Testis (tissue), 5 donors: ENCODE measurements around the gene EFCAB12. TPM values are rescaled to one million over a fixed set of nuclear protein-coding genes. Genes with fewer than 3 reads are reported as not detected.

Source experiments
- DNase-seq: peaks from one replicate; pipeline ENCODE4 v3.0.0-alpha.2; 2019
- H3K27ac ChIP-seq, 2 donors: fragments of 200-600 bp; sonication (generic); one replicate each; pipeline ENCODE4 v1.5.1; 2019
- H3K27me3 ChIP-seq: fragments of 200-600 bp; sonication (generic); one replicate; pipeline ENCODE4 v1.5.1; 2019
- H3K36me3 ChIP-seq: fragments of 200-600 bp; sonication (generic); one replicate; pipeline ENCODE4 v1.5.1; 2017; ENCODE audit warnings: low read depth; ENCODE audit errors: missing control alignments
- H3K4me1 ChIP-seq: fragments of 200-600 bp; sonication (generic); one replicate; pipeline ENCODE4 v1.5.1; 2019
- H3K4me3 ChIP-seq, 2 donors: fragments of 200-600 bp; sonication (generic); one replicate each; pipeline ENCODE4 v1.5.1; 2017 to 2019
- H3K9me3 ChIP-seq: fragments of 200-600 bp; sonication (generic); one replicate; pipeline ENCODE4 v1.5.1; 2017
- POLR2A ChIP-seq: fragments of 450-650 bp; IDR thresholded peaks from one replicate; pipeline ENCODE4 v1.6.1; 2017; ENCODE audit warnings: antibody characterized with exemption, mild to moderate bottlenecking, moderate library complexity
- WGBS, 2 donors: methylation state at CpG; one replicate each; pipeline ENCODE4 v1.1.5; 2018; 5-methylcytosine and 5-hydroxymethylcytosine counted together
- intact Hi-C: fragments of 100-400 bp; cut with DNase I; formaldehyde crosslinking; loops from one replicate; pipeline ENCODE4 v1.15.1; 2023; ENCODE audit warnings: low total_unique reads
- long read RNA-seq, 2 donors: transcript quantifications; one replicate each; lab custom pipeline, GENCODE V29; 2026
- polyA plus RNA-seq: library from polyadenylated mRNA; stranded (reverse); fragments of 350-450 nt; fragmentation: Illumina TruSeq; extraction: RNeasy Lipid Tissue Mini Kit (QIAGEN cat#74804); gene quantifications from one replicate; pipeline ENCODE4 v1.2.3, GENCODE V29; 2014; ENCODE audit warnings: low read depth, low replicate concordance; ENCODE audit not compliant: insufficient read depth
- total RNA-seq, 2 donors: library from RNA; depleted of rRNA; stranded (reverse); fragments of >200 nt; gene quantifications; one replicate each; pipeline ENCODE4 v1.2.3, GENCODE V29; 2016
- TF ChIP-seq, protein P1 (sequence below), 3 experiments: fragments of 450-650 bp in 2 of 3; fragments of 200-600 bp in 1 of 3; sonication (generic) in 1 of 3; IDR thresholded peaks; one replicate each; pipeline ENCODE4 v1.5.1; 2016 to 2019; ENCODE audit warnings: antibody characterized with exemption in 3 of 3, mild to moderate bottlenecking in 2 of 3, moderate library complexity in 1 of 3

EFCAB12 gene
- total RNA-seq (10 to 100 TPM in 1 of 2 donors, 1 to 10 TPM in 1; 7.3 to 13.7 TPM), polyA plus RNA-seq (16.0 TPM)
- long read RNA-seq, donor 1, partial matches to known transcripts: 0 of 1 reads
- long read RNA-seq, donor 1, other reads (novel, unspliced or antisense): 0 of 1 reads
- long read RNA-seq, donor 2: 0 reads

DNA sequence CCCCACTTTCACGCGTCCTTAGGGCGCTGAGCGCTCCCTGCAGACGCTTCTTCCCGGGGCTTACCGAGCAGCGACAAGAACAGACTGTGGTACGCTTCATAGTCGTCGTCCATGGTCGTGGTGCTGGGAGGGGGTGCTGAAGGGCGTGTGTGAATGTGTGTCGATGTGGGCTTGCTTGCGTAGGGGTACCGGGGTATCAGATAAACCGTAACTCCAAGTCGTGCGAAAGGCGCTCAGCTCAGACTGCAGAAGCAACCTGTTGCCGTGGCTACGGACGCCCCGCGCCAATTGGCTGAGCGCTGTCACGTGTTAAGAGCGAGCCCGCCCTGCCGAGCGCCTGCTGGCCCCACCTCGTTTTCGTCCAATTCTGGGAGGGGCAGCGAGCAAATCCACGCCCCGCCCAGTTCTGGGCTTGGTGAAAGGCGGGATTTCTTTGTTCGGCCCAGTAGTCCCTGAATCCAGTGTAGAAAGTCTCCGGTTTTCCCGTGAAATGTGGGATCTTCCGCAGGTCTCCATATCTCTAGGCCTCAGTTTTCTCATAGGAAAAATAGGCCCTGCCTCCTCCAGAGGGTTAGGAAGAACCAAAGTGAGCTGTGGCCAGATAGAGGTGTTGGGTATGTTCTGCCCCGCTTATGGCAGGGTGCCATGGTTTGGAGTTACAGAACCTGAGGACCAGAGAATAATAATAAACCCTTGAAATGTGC, at the start of gene EFCAB12:
TSS of gene EFCAB12 (minus strand) at position 261 of the 704 bp plus-strand sequence. CDS start at position 113, 148 bp downstream.
- 1 to 7% methylated on average over 30 to 42 of the region's 42 CpGs for WGBS, 2 donors
- intact Hi-C loops: no loop called here
- TF ChIP-seq POLR2A: no peak
- TF ChIP-seq, protein P1, sequence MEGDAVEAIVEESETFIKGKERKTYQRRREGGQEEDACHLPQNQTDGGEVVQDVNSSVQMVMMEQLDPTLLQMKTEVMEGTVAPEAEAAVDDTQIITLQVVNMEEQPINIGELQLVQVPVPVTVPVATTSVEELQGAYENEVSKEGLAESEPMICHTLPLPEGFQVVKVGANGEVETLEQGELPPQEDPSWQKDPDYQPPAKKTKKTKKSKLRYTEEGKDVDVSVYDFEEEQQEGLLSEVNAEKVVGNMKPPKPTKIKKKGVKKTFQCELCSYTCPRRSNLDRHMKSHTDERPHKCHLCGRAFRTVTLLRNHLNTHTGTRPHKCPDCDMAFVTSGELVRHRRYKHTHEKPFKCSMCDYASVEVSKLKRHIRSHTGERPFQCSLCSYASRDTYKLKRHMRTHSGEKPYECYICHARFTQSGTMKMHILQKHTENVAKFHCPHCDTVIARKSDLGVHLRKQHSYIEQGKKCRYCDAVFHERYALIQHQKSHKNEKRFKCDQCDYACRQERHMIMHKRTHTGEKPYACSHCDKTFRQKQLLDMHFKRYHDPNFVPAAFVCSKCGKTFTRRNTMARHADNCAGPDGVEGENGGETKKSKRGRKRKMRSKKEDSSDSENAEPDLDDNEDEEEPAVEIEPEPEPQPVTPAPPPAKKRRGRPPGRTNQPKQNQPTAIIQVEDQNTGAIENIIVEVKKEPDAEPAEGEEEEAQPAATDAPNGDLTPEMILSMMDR (IDR thresholded peaks at IDR 0.05): no peak

DNA sequence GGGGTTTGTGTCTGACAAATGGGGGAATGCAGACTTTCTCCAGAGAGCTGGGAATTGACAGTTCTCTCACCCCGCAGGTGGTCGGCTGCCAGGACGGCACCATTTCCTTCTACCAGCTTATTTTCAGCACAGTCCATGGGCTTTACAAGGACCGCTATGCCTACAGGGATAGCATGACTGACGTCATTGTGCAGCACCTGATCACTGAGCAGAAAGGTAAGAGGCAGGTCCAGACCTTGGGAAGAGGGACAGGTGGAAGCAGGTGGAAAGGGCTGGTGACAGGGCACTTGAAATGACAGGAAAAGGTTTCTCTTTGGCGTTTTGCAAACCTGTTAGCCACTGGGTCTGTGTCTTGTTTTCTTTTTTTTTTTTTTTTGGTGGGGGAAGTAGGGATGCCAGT, 48.1 kb upstream of the EFCAB12 start:
- intact Hi-C loops: no loop called here

More for the DNA sequence above, at the start of gene EFCAB12:
- no peaks in the 10 kb centered on the region for H3K4me1 ChIP-seq
- peak within 1 kb of the TSS; percentile 28 to 36 for H3K27ac ChIP-seq
- H3K4me3 ChIP-seq: peak within 1 kb of the TSS; percentile 46 to 65
- no peaks in the 10 kb centered on the region for H3K36me3 ChIP-seq
- no peaks in the 10 kb centered on the region for H3K27me3 ChIP-seq
- peak; percentile 98 for DNase-seq
- no peaks in the 10 kb centered on the region for H3K9me3 ChIP-seq

DNA sequence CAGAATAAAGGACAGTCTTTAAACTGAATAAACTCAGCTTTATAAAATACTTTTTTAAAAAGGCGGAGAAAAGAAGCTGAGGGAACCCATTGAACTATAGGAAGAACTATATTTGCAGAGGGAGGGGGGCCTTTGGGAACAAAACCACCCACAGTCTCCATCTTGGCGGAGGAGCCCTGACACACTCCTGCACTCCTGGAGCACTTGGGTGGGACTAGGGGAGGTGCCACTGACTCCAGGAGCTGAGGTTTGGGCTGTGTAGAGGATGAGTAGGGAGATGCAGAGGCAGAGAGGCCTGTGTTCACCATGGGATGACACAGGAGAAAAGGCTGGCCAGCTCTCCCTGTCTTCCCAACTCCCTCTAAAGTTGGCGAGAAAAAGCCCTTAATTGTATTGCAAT, 47.4 kb upstream of the EFCAB12 start:
- no peak for TF ChIP-seq POLR2A
- TF ChIP-seq, protein P1 (IDR thresholded peaks at IDR 0.05): no peak
- Histone ChIP-seq H3K27ac (no peak overlapping the region), H3K36me3 (no peaks in the 10 kb centered on the region), H3K9me3 (no peaks in the 10 kb centered on the region), H3K4me1 (peaks cover 12% of the 10 kb centered on the region), H3K27me3 (no peaks in the 10 kb centered on the region), H3K4me3 (no peak overlapping the region)
- intact Hi-C loops: no loop called here
- DNase-seq: no peak
- 94 to 95% methylated on average over 3 of the region's 3 CpGs for whole genome bisulfite sequencing, 2 donors

More for the DNA sequence above, 48.1 kb upstream of the EFCAB12 start:
- DNase-seq: no peak
- Histone ChIP-seq H3K4me3 (no peak overlapping the region), H3K9me3 (no peaks in the 10 kb centered on the region), H3K36me3 (no peaks in the 10 kb centered on the region), H3K27me3 (no peaks in the 10 kb centered on the region), H3K27ac (no peak overlapping the region), H3K4me1 (peaks cover 17% of the 10 kb centered on the region)
- WGBS, 2 donors: 88 to 92% methylated on average over 6 of the region's 6 CpGs
- TF ChIP-seq, protein P1 (IDR thresholded peaks at IDR 0.05): no peak
- no peak for TF ChIP-seq POLR2A

DNA sequence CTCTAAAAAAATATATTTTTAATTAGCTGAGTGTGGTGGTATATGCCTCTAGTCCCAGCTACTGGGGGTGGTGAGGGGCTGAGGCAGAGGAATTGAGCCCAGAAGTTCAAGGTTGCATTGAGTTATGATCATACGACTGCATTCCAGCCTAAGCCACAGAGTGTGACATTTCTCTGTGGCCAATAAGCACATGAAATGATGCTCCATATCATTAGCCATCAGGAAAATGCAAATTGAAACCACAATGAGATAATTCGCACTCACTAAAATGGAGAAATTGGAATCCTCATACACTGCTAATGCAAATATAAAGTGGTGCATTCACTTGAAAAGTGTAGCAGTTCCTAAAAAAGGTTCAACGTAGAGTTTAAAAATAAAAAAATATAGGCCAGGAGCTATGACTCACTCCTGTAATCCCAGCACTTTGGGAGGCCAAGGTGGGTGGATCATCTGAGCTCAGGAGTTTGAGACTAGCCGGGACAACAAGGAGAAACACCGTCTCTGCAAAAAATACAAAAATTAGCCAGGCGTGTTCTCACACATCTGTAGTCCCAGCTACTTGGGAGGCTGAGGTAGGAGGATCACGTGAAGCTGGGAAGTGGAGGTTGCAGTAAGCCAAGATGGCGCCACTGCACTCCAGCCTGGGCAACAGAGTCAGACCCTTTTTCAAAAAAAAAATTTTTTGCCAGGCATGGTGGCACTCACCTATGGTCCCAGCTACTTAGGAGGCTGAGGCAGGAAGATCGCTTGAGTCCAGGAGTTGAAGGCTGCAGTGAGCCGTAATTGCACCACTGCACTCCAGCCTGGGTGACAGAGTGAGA, 46.8 kb upstream of the EFCAB12 start:
- Histone ChIP-seq H3K9me3 (no peaks in the 10 kb centered on the region), H3K27me3 (no peaks in the 10 kb centered on the region), H3K36me3 (no peaks in the 10 kb centered on the region), H3K4me3 (no peak overlapping the region), H3K4me1 (peaks cover 10% of the 10 kb centered on the region), H3K27ac (no peak overlapping the region)
- intact Hi-C loops: no loop called here
- DNase-seq: no peak
- TF ChIP-seq, protein P1 (IDR thresholded peaks at IDR 0.05): no peak
- 87 to 91% methylated on average over 10 of the region's 10 CpGs for WGBS, 2 donors
